Ishikawa (cell line): ENCODE data around the gene FGD2.

Source experiments
- CEBPB ChIP-seq: IDR thresholded peaks from 2 replicates; pipeline ENCODE4 v1.6.1; 2012
- CREB1 ChIP-seq: IDR thresholded peaks from 2 replicates; pipeline ENCODE4 v1.6.1; 2012; ENCODE audit warnings: low read depth
- EGR1 ChIP-seq: IDR thresholded peaks from 2 replicates; pipeline ENCODE4 v1.6.1; 2012
- EP300 ChIP-seq: IDR thresholded peaks from 2 replicates; pipeline ENCODE4 v1.6.1; 2012; ENCODE audit warnings: borderline replicate concordance
- FOXM1 ChIP-seq: IDR thresholded peaks from 2 replicates; pipeline ENCODE4 v1.6.1; 2012; ENCODE audit warnings: low read depth, borderline replicate concordance
- MAX ChIP-seq: IDR thresholded peaks from 2 replicates; pipeline ENCODE4 v1.6.1; 2012
- NFIC ChIP-seq: IDR thresholded peaks from 2 replicates; pipeline ENCODE4 v1.6.1; 2012
- RAD21 ChIP-seq: IDR thresholded peaks from 2 replicates; pipeline ENCODE4 v1.6.1; 2012; ENCODE audit warnings: low read depth
- REST ChIP-seq: IDR thresholded peaks from 2 replicates; pipeline ENCODE4 v1.6.1; 2012; ENCODE audit warnings: low read depth, mild to moderate bottlenecking
- TAF1 ChIP-seq: IDR thresholded peaks from 2 replicates; pipeline ENCODE4 v1.6.1; 2012; ENCODE audit warnings: low read depth, mild to moderate bottlenecking
- TCF12 ChIP-seq: IDR thresholded peaks from 2 replicates; pipeline ENCODE4 v1.6.1; 2012; ENCODE audit warnings: low read depth
- TEAD4 ChIP-seq: IDR thresholded peaks from 2 replicates; pipeline ENCODE4 v1.6.1; 2012
- YY1 ChIP-seq: IDR thresholded peaks from 2 replicates; pipeline ENCODE4 v1.6.1; 2012; ENCODE audit warnings: low read depth
- ZBTB7A ChIP-seq: IDR thresholded peaks from 2 replicates; pipeline ENCODE4 v1.6.1; 2012; ENCODE audit warnings: low read depth
- TF ChIP-seq, protein P1 (sequence below): IDR thresholded peaks from 2 replicates; pipeline ENCODE4 v1.6.1; 2012

FGD2 gene

DNA sequence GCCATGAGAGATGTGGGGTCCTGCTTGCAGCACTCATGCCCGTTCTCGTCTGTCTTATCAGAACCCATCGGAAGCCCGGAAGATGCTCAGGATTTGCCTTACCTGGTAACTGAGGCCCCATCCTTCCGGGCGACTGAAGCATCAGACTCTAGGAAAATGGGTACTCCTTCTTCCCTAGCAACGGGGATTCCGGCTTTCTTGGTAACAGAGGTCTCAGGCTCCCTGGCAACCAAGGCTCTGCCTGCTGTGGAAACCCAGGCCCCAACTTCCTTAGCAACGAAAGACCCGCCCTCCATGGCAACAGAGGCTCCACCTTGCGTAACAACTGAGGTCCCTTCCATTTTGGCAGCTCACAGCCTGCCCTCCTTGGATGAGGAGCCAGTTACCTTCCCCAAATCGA is 42.6 kb upstream of the FGD2 start:
- TF ChIP-seq TAF1 (no peak), REST (no peak), CEBPB (peak; percentile 93)

DNA sequence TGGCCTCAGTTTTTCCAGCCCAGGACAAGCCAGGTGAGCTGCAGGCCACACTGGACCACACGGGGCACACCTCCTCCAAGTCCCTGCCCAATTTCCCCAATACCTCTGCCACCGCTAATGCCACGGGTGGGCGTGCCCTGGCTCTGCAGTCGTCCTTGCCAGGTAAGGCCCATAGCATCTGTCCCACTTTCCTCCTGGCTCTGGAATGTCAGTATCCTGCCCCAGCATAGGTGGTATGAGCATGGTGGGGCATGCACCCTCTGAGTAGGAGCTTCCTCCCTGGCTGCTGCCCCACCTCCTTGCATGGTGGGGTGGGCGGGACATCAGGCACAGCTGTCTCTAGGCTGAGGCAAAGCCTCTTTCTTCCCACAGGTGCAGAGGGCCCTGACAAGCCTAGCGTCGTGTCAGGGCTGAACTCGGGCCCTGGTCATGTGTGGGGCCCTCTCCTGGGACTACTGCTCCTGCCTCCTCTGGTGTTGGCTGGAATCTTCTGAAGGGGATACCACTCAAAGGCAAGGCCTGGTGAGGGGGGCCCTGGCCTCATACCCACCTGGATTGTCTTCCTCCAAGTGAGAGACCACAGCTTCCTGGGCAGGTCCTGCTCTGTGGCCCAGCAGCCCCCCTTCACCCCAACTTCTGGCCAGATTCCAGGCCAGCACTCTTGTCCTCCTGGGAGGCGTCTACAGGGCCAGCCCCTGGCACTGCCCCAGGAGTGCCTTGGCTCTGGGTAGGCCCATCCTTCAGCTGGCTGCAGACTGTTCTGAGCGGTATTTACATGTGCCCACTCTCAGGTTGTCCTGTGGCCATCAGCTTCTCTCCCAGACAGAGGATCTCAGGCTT is 41.8 kb upstream of the FGD2 start:
- no peak for TF ChIP-seq TAF1
- TF ChIP-seq TCF12, result no peak
- no peak; the same call in 1 of the 2 replicates for TF ChIP-seq TEAD4
- no peak for TF ChIP-seq EP300
- TF ChIP-seq CEBPB, result no peak
- peak; percentile 56 for TF ChIP-seq NFIC
- no peak for TF ChIP-seq EGR1
- no peak for TF ChIP-seq REST
- TF ChIP-seq FOXM1, result no peak

DNA sequence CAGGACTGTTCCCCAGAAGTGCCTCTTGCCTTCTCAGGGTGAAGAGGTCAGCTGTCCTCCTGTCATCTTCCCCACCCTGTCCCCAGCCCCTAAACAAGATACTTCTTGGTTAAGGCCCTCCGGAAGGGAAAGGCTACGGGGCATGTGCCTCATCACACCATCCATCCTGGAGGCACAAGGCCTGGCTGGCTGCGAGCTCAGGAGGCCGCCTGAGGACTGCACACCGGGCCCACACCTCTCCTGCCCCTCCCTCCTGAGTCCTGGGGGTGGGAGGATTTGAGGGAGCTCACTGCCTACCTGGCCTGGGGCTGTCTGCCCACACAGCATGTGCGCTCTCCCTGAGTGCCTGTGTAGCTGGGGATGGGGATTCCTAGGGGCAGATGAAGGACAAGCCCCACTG is 41.1 kb upstream of the FGD2 start:
- TF ChIP-seq CREB1 (no peak), ZBTB7A (no peak), MAX (no peak), EGR1 (no peak), TEAD4 (no peak), REST (no peak), YY1 (no peak), TAF1 (no peak), CEBPB (no peak), NFIC (no peak)
- TF ChIP-seq, protein P1, sequence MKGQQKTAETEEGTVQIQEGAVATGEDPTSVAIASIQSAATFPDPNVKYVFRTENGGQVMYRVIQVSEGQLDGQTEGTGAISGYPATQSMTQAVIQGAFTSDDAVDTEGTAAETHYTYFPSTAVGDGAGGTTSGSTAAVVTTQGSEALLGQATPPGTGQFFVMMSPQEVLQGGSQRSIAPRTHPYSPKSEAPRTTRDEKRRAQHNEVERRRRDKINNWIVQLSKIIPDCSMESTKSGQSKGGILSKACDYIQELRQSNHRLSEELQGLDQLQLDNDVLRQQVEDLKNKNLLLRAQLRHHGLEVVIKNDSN, result no peak

GRCh38 chr6:36964908-36965307 is 40.5 kb upstream of the FGD2 start:
- TF ChIP-seq REST (no peak), ZBTB7A (no peak), EP300 (no peak), CREB1 (no peak), YY1 (no peak), MAX (no peak), NFIC (no peak), RAD21 (no peak), TAF1 (no peak), CEBPB (no peak), FOXM1 (no peak), TCF12 (no peak), EGR1 (no peak), TEAD4 (no peak)
- TF ChIP-seq, protein P1, result no peak
